ENCODE measurements around the gene JUND. TPM values are rescaled to one million over a fixed set of nuclear protein-coding genes. Genes with fewer than 3 reads are reported as not detected.
A peak's percentile ranks its signal among the peaks of the same experiment; 100 is the strongest.

Gene JUND
- total RNA-seq, 1 experiment from 2014 or later: 221 TPM

DNA sequence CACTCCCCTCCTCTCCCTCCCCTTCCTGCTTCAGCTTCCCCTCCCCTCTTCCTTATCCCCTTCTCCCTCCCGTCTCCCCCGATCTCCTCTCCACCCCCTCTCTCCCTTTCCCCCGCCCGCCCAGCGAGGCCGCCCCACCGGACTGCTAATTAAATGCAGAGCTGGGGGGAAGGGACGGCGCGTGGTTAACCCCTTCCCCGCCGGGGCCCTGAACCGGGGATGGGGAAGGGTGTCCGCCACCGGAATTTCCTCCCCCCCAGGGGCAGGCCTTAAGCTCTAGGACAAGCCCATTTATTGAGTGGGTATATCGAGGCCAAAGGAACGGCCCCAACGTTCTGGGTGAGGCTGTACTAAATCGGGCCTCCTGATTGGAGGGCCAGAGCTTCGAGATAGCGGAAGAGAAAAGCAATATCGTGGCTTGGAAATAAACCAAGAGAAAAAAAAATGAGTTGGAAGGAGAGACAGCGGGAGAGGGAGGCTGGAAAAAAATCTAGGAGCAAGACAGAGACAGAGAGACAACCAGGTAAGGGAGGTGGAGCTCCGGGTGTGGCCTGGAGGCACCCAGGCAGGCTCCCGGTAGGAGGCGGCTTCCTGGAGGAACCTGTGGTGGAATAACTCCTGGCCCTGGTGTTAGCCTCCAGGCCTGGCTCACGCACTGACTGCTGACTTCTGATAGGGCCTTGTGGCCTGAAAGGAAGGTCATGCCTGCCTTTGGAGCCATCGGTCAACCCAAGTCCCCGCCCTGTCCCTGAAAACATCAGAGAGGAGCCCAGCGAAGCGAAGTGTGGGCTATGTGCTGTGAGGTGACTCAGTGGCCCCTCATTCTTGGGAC is 11.6 kb upstream of the JUND start:
- Histone ChIP-seq H3K4me1 (ENCODE audit: control insufficient read depth in 1 of 2, insufficient read depth in 2 of 2, low read length in 2 of 2) (peaks cover 28 to 64% of the 10 kb centered on the region in 2 experiments), H3K4me3 (replicated peaks in 1 of 2; ENCODE audit: low read depth in 1 of 2, low read length in 2 of 2) (peak overlapping the region; percentile 49 to 74), H3K27me3 (ENCODE audit: insufficient read depth, low read length) (no peaks in the 10 kb centered on the region), H3K79me2 (ENCODE audit: insufficient read depth, low read length) (no peaks in the 10 kb centered on the region), H4K20me1 (ENCODE audit: insufficient read depth) (no peaks in the 10 kb centered on the region), H3K9ac (ENCODE audit: low read length) (peak overlapping the region; percentile 86), H3K9me2 (ENCODE audit: insufficient read depth) (no peaks in the 10 kb centered on the region), H3K9me3 (ENCODE audit: control insufficient read depth in 1 of 2, insufficient read depth in 1 of 2, low read depth in 1 of 2, low read length in 2 of 2) (no peaks in the 10 kb centered on the region), H3K4me2 (ENCODE audit: low read length) (peak overlapping the region; percentile 98), H3K27ac (ENCODE audit: low read depth, low read length) (peak overlapping the region; percentile 94), H3K36me3 (ENCODE audit: control insufficient read depth in 1 of 2, insufficient read depth in 2 of 2, low read length in 2 of 2) (no peaks in the 10 kb centered on the region), H2AFZ (ENCODE audit: low read depth, low read length, poor library complexity, severe bottlenecking) (no peak overlapping the region)
- BruUV-seq (replicated peaks): no TSS peak
- ATAC-seq (peak; percentile 70), DNase-seq (ENCODE audit: low read depth, low spot score) (peak; percentile 73)
- CTCF ChIA-PET: interaction anchor here (0.8 to 3.1 kb wide), 5 partner anchors 10 to 36 kb away, joined by 4 to 28 read pairs (median 7); partner anchors contain the start of genes IQCN and JUND
- RAD21 ChIA-PET (ENCODE audit: low non-redundant PET in 1 of 2, low total read pairs in 2 of 2, uncharacterized antibody in 2 of 2, unreplicated experiment in 2 of 2): interaction anchor here (0.6 to 1.5 kb wide), 7 partner anchors 9 to 87 kb away, joined by 3 to 10 read pairs (median 5); partner anchors contain the start of genes IQCN (in 1 of the 2) and JUND (in 1 of the 2)
- POLR2A ChIA-PET: interaction anchor here (0.6 to 4.4 kb wide), 14 partner anchors 9 to 644 kb away, joined by 3 to 138 read pairs (median 4); partner anchors contain the start of genes GDF15, JUND and LSM4
- intact Hi-C loops (cut with micrococcal nuclease): no loop called here
- TF ChIP-seq SIN3A (IDR thresholded peaks at IDR 0.05; ENCODE audit: low read depth) (no peak), ELF1 (IDR thresholded peaks at IDR 0.05; ENCODE audit: borderline replicate concordance, low read depth) (no peak), TCF7L2 (IDR thresholded peaks at IDR 0.05; ENCODE audit: borderline replicate concordance, extremely low read depth, insufficient read depth, insufficient read length) (no peak), CBX3 (IDR thresholded peaks at IDR 0.05; ENCODE audit: low read depth) (no peak), EZH2phosphoT487 (IDR thresholded peaks at IDR 0.05; ENCODE audit: borderline replicate concordance) (no peak), ZNF274 (IDR thresholded peaks at IDR 0.05; ENCODE audit: low read depth, low read length) (no peak), SP1 (IDR thresholded peaks at IDR 0.05; ENCODE audit: low read depth) (peak; percentile 50), SRF (IDR thresholded peaks at IDR 0.05; ENCODE audit: low read depth) (no peak), ZFX (IDR thresholded peaks at IDR 0.05) (no peak), EZH2 (IDR thresholded peaks at IDR 0.05) (no peak), YY1 (IDR thresholded peaks at IDR 0.05; ENCODE audit: extremely low read depth, insufficient replicate concordance, low read depth, low read length) (peak; percentile 14), CEBPB (IDR thresholded peaks at IDR 0.05; ENCODE audit: low read depth) (no peak), MAX (IDR thresholded peaks at IDR 0.05) (peak; percentile 55), REST (IDR thresholded peaks at IDR 0.05; ENCODE audit: low read depth) (no peak), EGR1 (IDR thresholded peaks at IDR 0.05; ENCODE audit: low read depth) (no peak), POLR2A (IDR thresholded peaks at IDR 0.05; ENCODE audit: borderline replicate concordance, extremely low read depth, insufficient read depth, insufficient read length) (no peak), FOSL1 (IDR thresholded peaks at IDR 0.05; ENCODE audit: low read depth) (no peak)
- TF ChIP-seq, protein P1, sequence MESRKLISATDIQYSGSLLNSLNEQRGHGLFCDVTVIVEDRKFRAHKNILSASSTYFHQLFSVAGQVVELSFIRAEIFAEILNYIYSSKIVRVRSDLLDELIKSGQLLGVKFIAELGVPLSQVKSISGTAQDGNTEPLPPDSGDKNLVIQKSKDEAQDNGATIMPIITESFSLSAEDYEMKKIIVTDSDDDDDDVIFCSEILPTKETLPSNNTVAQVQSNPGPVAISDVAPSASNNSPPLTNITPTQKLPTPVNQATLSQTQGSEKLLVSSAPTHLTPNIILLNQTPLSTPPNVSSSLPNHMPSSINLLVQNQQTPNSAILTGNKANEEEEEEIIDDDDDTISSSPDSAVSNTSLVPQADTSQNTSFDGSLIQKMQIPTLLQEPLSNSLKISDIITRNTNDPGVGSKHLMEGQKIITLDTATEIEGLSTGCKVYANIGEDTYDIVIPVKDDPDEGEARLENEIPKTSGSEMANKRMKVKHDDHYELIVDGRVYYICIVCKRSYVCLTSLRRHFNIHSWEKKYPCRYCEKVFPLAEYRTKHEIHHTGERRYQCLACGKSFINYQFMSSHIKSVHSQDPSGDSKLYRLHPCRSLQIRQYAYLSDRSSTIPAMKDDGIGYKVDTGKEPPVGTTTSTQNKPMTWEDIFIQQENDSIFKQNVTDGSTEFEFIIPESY (IDR thresholded peaks at IDR 0.05; ENCODE audit: extremely low read depth, insufficient replicate concordance, low read length): no peak
- TF ChIP-seq, protein P2, sequence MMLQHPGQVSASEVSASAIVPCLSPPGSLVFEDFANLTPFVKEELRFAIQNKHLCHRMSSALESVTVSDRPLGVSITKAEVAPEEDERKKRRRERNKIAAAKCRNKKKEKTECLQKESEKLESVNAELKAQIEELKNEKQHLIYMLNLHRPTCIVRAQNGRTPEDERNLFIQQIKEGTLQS (IDR thresholded peaks at IDR 0.05): no peak

All from HCT116 (cell line).